Activated CD8-positive, alpha-beta T cell treated with anti-CD3 and anti-CD28 coated beads for 36 hours (primary cell): ENCODE measurements around the gene USP13. TPM values are rescaled to one million over a fixed set of nuclear protein-coding genes. Genes with fewer than 3 reads are reported as not detected.
"Not testable (repeated sequence)": the region's sequence is repeated elsewhere in the genome, so short reads cannot be mapped to it uniquely, and the experiment has no call there.

Experiments
- ATAC-seq: fragments of 200-7000 bp; cut with Tn5 transposase; one replicate; pipeline ENCODE4 v1.10.0; 2021; ENCODE audit warnings: mild to moderate bottlenecking, moderate library complexity
- CTCF ChIA-PET: fragments of 350-600 bp; sonication (Branson Sonifier 250); formaldehyde crosslinking; loops from one replicate; lab custom pipeline; 2021; ENCODE audit warnings: antibody characterized with exemption; lab: Charles Lee
- POLR2A ChIA-PET: fragments of 350-600 bp; sonication (Branson Sonifier 250); formaldehyde crosslinking; loops from one replicate; lab custom pipeline; 2021; ENCODE audit warnings: antibody characterized with exemption; lab: Charles Lee
- DNase-seq: peaks from one replicate; pipeline ENCODE4 v3.0.0-alpha.2; 2020
- H3K27ac Mint-ChIP-seq: one replicate; pipeline ENCODE4 v1.8.0; 2021; ENCODE audit warnings: mild to moderate bottlenecking, mixed read lengths
- H3K27me3 Mint-ChIP-seq: one replicate; pipeline ENCODE4 v1.8.0; 2021; ENCODE audit warnings: mixed read lengths
- H3K36me3 Mint-ChIP-seq: one replicate; pipeline ENCODE4 v1.8.0; 2021; ENCODE audit warnings: low read depth, mixed read lengths
- H3K4me1 Mint-ChIP-seq: one replicate; pipeline ENCODE4 v1.8.0; 2021; ENCODE audit warnings: low read depth, mixed read lengths
- H3K4me3 Mint-ChIP-seq: one replicate; pipeline ENCODE4 v1.8.0; 2021; ENCODE audit warnings: mild to moderate bottlenecking, moderate library complexity, mixed read lengths
- H3K9me3 Mint-ChIP-seq: one replicate; pipeline ENCODE4 v1.8.0; 2021; ENCODE audit warnings: mixed read lengths
- CTCF ChIP-seq: fragments of 200-600 bp; IDR thresholded peaks from one replicate; pipeline ENCODE4 v1.8.0; 2022; ENCODE audit warnings: antibody characterized with exemption, mild to moderate bottlenecking
- intact Hi-C: fragments of 100-400 bp; cut with micrococcal nuclease; formaldehyde crosslinking; loops from one replicate; pipeline ENCODE4 v1.10.0; 2022
- total RNA-seq, 2 experiments: library from RNA; stranded (reverse); gene quantifications; one replicate each; pipeline ENCODE4 v1.2.3, GENCODE V29; 2021

Gene USP13
- total RNA-seq, 2 experiments from 2014 or later, result 9.6 to 11.7 TPM

- Mint-ChIP-seq H3K9me3 (peaks cover 8% of the 10 kb centered on the region), H3K4me3 (no peak overlapping the region), H3K27me3 (no peaks in the 10 kb centered on the region), H3K4me1 (no peaks in the 10 kb centered on the region), H3K36me3 (peaks cover 35% of the 10 kb centered on the region), H3K27ac (no peak overlapping the region)
- ChIA-PET CTCF (no interaction called here), POLR2A (no interaction called here)
- no peak for ATAC-seq
- no peak for TF ChIP-seq CTCF
- intact Hi-C loops, result no loop called here
- no peak for DNase-seq
Measured at GRCh38 chr3:179775416-179776122, 122.7 kb downstream of the USP13 start.

GRCh38 chr3:179782841-179783240 is 130.0 kb downstream of the USP13 start:
- not testable (repeated sequence) for H3K27ac Mint-ChIP-seq, ATAC-seq
- CTCF ChIA-PET, result interaction anchor here (0.9 to 1.6 kb wide), 2 partner anchors 13 to 29 kb away, joined by 3 to 4 read pairs; no protein-coding TSS in a partner anchor

GRCh38 chr3:179788996-179789395 is 136.2 kb downstream of the USP13 start:
- POLR2A ChIA-PET, result interaction anchor here (0.7 kb wide), 1 partner anchor 1133 kb away, joined by 3 read pairs; no protein-coding TSS in a partner anchor
- no peaks in the 10 kb centered on the region for H3K4me1 Mint-ChIP-seq
- no peaks in the 10 kb centered on the region for H3K27me3 Mint-ChIP-seq
- no peak for DNase-seq
- no peak overlapping the region for H3K27ac Mint-ChIP-seq
- no peaks in the 10 kb centered on the region for H3K9me3 Mint-ChIP-seq
- no peak for TF ChIP-seq CTCF
- ATAC-seq, result no peak
- intact Hi-C loops, result no loop called here
- H3K36me3 Mint-ChIP-seq, result peaks cover 3% of the 10 kb centered on the region
- CTCF ChIA-PET, result no interaction called here
- no peak overlapping the region for H3K4me3 Mint-ChIP-seq

More at GRCh38 chr3:179782841-179783240, 130.0 kb downstream of the USP13 start:
- POLR2A ChIA-PET, H3K27me3 Mint-ChIP-seq, H3K9me3 Mint-ChIP-seq, H3K4me1 Mint-ChIP-seq, H3K4me3 Mint-ChIP-seq, intact Hi-C loops, DNase-seq: not testable (repeated sequence)
- peaks cover 23% of the 10 kb centered on the region for H3K36me3 Mint-ChIP-seq

- no peaks in the 10 kb centered on the region for H3K9me3 Mint-ChIP-seq
- H3K4me1 Mint-ChIP-seq, result peaks cover 1% of the 10 kb centered on the region
- ATAC-seq, result no peak
- H3K4me3 Mint-ChIP-seq, result no peak overlapping the region
- no peak overlapping the region for H3K27ac Mint-ChIP-seq
- ChIA-PET CTCF (interaction anchor here (1.2 kb wide), 1 partner anchor 22 kb away, joined by 3 read pairs; no protein-coding TSS in a partner anchor), POLR2A (no interaction called here)
- H3K27me3 Mint-ChIP-seq, result no peaks in the 10 kb centered on the region
- DNase-seq, result no peak
- no peak for TF ChIP-seq CTCF
- intact Hi-C loops, result no loop called here
- H3K36me3 Mint-ChIP-seq, result peaks cover 2% of the 10 kb centered on the region
Measured at GRCh38 chr3:179791793-179792192, 139.0 kb downstream of the USP13 start.

- no peak for ATAC-seq
- no peaks in the 10 kb centered on the region for H3K9me3 Mint-ChIP-seq
- no peak for DNase-seq
- TF ChIP-seq CTCF, result no peak
- no peak overlapping the region for H3K4me3 Mint-ChIP-seq
- ChIA-PET POLR2A (no interaction called here), CTCF (no interaction called here)
- peaks cover 1% of the 10 kb centered on the region for H3K4me1 Mint-ChIP-seq
- H3K27ac Mint-ChIP-seq, result no peak overlapping the region
- intact Hi-C loops, result no loop called here
- H3K36me3 Mint-ChIP-seq, result no peaks in the 10 kb centered on the region
- H3K27me3 Mint-ChIP-seq, result no peaks in the 10 kb centered on the region
Measured at GRCh38 chr3:179794355-179794754, 141.5 kb downstream of the USP13 start.
